ENCODE measurements around the gene PNLIPRP2.

GRCh38 chr10:116692225-116692624 lies 71.5 kb downstream of the PNLIPRP2 start:
- TF ChIP-seq CTCF (IDR thresholded peaks at IDR 0.05) = no peak
- no peak for TF ChIP-seq POLR2A (IDR thresholded peaks at IDR 0.05)
